ENCODE data around the gene WDR70.

DNA sequence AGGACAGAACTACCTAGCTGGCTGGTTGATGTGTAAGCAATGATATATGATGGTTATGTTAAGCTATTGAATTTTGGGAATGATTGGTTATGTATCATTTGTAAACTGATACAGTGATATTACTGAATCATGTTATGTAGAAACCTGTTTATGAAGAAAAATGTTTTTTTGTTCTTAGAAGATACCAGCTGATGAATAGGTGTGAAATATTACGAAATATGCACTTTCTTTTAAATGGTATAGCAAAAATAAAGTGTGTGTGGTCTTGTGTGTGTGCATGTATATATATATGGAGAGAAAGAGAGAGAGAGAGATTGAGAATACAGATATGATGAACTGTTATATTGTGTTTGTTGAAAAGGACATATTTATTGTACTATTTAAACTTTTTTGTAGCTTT, 164.1 kb downstream of the WDR70 start:
- TF ChIP-seq, protein P1, sequence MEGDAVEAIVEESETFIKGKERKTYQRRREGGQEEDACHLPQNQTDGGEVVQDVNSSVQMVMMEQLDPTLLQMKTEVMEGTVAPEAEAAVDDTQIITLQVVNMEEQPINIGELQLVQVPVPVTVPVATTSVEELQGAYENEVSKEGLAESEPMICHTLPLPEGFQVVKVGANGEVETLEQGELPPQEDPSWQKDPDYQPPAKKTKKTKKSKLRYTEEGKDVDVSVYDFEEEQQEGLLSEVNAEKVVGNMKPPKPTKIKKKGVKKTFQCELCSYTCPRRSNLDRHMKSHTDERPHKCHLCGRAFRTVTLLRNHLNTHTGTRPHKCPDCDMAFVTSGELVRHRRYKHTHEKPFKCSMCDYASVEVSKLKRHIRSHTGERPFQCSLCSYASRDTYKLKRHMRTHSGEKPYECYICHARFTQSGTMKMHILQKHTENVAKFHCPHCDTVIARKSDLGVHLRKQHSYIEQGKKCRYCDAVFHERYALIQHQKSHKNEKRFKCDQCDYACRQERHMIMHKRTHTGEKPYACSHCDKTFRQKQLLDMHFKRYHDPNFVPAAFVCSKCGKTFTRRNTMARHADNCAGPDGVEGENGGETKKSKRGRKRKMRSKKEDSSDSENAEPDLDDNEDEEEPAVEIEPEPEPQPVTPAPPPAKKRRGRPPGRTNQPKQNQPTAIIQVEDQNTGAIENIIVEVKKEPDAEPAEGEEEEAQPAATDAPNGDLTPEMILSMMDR (IDR thresholded peaks at IDR 0.05), result no peak
- no peak for TF ChIP-seq POLR2A (IDR thresholded peaks at IDR 0.05)
